ENCODE measurements around the gene ZDHHC21.

ZDHHC21 gene

GRCh38 chr9:14574173-14574572 is 119.1 kb downstream of the ZDHHC21 start:
- TF ChIP-seq YY1 (IDR thresholded peaks at IDR 0.05; ENCODE audit: low read depth), result no peak
- TF ChIP-seq TAF1 (IDR thresholded peaks at IDR 0.05; ENCODE audit: low read depth), result no peak
- no peak for TF ChIP-seq RAD21 (IDR thresholded peaks at IDR 0.05; ENCODE audit: low read depth)
- TF ChIP-seq EP300 (IDR thresholded peaks at IDR 0.05; ENCODE audit: borderline replicate concordance), result no peak
- no peak for TF ChIP-seq MAX (IDR thresholded peaks at IDR 0.05)
- no peak for TF ChIP-seq REST (IDR thresholded peaks at IDR 0.05; ENCODE audit: low read depth)
- TF ChIP-seq TEAD4 (IDR thresholded peaks at IDR 0.05), result no peak
- no peak for TF ChIP-seq FOXM1 (IDR thresholded peaks at IDR 0.05; ENCODE audit: borderline replicate concordance, low read depth)
- no peak for TF ChIP-seq USF1 (IDR thresholded peaks at IDR 0.05)
- TF ChIP-seq EGR1 (IDR thresholded peaks at IDR 0.05), result no peak
- no peak for TF ChIP-seq CEBPB (IDR thresholded peaks at IDR 0.05)
- no peak for TF ChIP-seq CREB1 (IDR thresholded peaks at IDR 0.05; ENCODE audit: low read depth)
- no peak for TF ChIP-seq NFIC (IDR thresholded peaks at IDR 0.05)

- TF ChIP-seq USF1 (IDR thresholded peaks at IDR 0.05) (no peak), NFIC (IDR thresholded peaks at IDR 0.05) (no peak), ZBTB7A (IDR thresholded peaks at IDR 0.05; ENCODE audit: low read depth) (no peak), CEBPB (IDR thresholded peaks at IDR 0.05) (no peak), FOXM1 (IDR thresholded peaks at IDR 0.05; ENCODE audit: borderline replicate concordance, low read depth) (no peak), REST (IDR thresholded peaks at IDR 0.05; ENCODE audit: low read depth) (no peak), TAF1 (IDR thresholded peaks at IDR 0.05; ENCODE audit: low read depth) (no peak), TEAD4 (IDR thresholded peaks at IDR 0.05) (no peak), RAD21 (IDR thresholded peaks at IDR 0.05; ENCODE audit: low read depth) (no peak), EP300 (IDR thresholded peaks at IDR 0.05; ENCODE audit: borderline replicate concordance) (no peak), YY1 (IDR thresholded peaks at IDR 0.05; ENCODE audit: low read depth) (no peak), CREB1 (IDR thresholded peaks at IDR 0.05; ENCODE audit: low read depth) (no peak), EGR1 (IDR thresholded peaks at IDR 0.05) (no peak), MAX (IDR thresholded peaks at IDR 0.05) (no peak)
Measured at GRCh38 chr9:14573319-14573718, 119.9 kb downstream of the ZDHHC21 start.

- no peak for TF ChIP-seq EGR1 (IDR thresholded peaks at IDR 0.05)
- TF ChIP-seq REST (IDR thresholded peaks at IDR 0.05; ENCODE audit: low read depth), result no peak
- no peak for TF ChIP-seq USF1 (IDR thresholded peaks at IDR 0.05)
- TF ChIP-seq NFIC (IDR thresholded peaks at IDR 0.05), result no peak
- no peak for TF ChIP-seq RAD21 (IDR thresholded peaks at IDR 0.05; ENCODE audit: low read depth)
- no peak for TF ChIP-seq YY1 (IDR thresholded peaks at IDR 0.05; ENCODE audit: low read depth)
- no peak for TF ChIP-seq CEBPB (IDR thresholded peaks at IDR 0.05)
Measured at GRCh38 chr9:14565352-14566016, 127.7 kb downstream of the ZDHHC21 start.

- TF ChIP-seq TCF12 (IDR thresholded peaks at IDR 0.05; ENCODE audit: low read depth) (no peak), EP300 (IDR thresholded peaks at IDR 0.05; ENCODE audit: borderline replicate concordance) (no peak), CREB1 (IDR thresholded peaks at IDR 0.05; ENCODE audit: low read depth) (no peak), MAX (IDR thresholded peaks at IDR 0.05) (no peak), ZBTB7A (IDR thresholded peaks at IDR 0.05; ENCODE audit: low read depth) (no peak), CEBPB (IDR thresholded peaks at IDR 0.05) (no peak)
Measured at GRCh38 chr9:14563902-14564624, 129.2 kb downstream of the ZDHHC21 start.

All from Ishikawa (cell line).